CD4-positive, alpha-beta T cell treated with Interleukin-6 for 4 hours (primary cell): ENCODE data around the gene RPS6KA2.

Experiments used
- DNase-seq: peaks from one replicate; pipeline ENCODE4 v3.0.0-alpha.2; 2020; ENCODE audit warnings: mixed read lengths

Gene RPS6KA2

DNA sequence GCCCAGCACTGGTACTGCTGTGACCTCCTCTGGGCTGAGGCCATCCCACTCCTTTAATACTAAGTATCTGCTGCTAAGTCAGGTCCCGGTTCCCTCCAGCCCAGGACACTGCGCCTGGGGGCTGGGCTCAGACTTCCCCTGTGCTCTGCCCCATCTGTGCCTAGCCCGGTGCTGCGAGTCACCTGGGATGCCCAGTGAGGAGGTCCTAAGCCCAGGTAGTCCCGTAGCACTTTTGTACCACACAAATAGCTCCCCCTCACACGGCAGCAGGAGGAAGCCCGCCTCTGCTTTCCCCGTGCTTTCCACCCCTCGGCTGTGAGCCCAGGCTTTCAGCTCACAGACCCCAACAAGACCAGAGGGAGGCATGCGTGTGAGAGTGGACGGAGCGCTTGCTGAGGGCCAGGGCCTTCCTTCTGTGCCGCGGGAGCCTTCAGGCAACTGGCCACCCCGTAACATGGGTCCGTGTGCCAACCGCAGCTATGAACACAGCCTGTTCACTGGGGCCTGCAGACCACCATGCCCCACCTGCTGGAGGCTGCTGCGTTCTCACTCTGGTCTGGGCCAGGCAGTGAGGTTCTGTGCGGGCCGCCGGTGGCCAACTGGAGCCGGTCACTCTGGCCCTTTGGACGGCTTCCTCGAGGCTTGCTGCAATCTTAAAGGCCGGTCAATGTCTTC lies 164.5 kb downstream of the RPS6KA2 start:
- no peak for DNase-seq

- no peak for DNase-seq
These were observed 165.1 kb downstream of the RPS6KA2 start for GRCh38 chr6:166461821-166462460.

DNA sequence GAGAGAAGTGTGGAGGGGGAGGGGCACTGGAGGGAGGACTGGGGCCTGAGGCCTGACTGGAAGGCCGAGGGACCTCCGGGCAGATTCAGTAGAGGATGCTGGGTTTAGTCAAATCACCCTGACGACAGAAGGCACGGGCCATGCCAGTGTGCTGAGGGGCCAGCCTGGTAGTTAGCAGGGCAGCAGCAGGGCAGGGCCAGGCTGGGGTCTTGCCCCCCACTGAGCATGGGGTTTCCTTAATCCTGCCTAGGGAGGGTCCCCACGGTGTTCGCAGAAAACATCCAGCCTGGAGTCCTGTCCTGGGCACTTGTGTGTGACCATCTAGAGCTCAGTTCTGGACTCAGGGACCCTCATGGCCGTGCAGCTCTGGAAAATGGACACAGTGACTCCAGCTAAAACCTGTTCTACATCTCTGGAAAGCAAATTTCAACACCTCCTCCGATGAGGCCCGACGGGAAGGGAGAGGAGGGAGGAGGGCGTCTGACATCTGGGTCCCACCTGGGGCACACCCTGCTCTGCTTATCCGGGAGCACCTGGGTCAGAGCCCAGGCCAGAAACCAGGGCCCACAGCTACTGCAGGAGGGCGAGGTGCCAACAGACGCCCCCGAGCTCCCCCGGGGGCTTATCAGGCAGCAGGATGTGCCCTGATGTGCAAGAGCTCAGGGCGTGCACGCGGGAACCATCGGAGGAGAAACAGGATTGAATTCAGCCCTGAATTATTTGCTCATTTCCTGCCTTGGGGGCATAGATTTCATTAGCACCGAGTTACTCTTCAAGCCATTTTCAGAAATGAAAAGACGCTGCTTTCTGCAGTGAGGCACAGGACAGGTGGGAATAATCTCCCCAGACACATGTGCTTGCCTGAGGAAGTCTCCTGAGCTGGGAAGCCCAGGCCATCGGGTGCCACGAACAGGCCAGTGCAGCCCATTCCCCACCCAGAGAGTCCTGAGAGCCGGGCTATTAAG lies 166.3 kb downstream of the RPS6KA2 start:
- DNase-seq = no peak

DNA sequence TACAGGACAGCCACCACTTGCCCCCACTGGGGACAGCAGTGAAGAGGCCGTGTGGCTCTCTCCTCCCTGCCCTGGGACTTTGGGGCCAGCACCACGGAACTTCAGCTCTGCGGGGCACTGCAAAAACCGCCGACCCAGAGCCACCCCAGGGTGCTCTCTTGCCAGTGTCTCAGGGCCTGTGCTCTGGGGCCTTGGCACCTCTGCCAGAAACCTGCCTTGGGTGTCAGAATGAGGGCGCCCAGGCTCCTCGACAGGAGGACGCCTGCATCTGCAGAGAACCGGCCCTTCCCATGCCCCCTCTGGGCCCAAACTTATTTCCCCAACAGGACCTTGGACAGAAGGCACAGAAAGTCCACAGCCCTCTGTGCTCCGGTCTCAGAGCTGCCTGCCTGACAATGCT lies 167.1 kb downstream of the RPS6KA2 start:
- DNase-seq = no peak

DNA sequence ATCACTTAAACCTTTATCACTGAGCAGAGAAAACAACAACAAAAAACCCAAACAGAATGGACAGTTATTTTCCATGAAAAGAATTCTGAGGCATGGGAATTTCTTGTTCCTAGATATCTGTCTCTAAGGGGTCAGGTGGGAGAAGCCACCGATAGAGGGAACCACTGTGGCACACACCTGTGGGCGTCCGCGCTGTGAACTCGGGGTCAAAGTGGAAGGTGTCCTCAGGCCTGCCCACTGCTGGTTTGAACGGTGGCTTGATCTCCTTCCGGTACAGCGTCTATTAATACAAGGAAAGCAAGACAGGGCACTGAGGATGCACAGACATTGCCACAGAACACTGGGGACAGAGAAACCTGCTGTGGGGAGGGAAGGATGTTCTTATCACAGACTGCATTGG lies 167.8 kb downstream of the RPS6KA2 start:
- no peak for DNase-seq

DNA sequence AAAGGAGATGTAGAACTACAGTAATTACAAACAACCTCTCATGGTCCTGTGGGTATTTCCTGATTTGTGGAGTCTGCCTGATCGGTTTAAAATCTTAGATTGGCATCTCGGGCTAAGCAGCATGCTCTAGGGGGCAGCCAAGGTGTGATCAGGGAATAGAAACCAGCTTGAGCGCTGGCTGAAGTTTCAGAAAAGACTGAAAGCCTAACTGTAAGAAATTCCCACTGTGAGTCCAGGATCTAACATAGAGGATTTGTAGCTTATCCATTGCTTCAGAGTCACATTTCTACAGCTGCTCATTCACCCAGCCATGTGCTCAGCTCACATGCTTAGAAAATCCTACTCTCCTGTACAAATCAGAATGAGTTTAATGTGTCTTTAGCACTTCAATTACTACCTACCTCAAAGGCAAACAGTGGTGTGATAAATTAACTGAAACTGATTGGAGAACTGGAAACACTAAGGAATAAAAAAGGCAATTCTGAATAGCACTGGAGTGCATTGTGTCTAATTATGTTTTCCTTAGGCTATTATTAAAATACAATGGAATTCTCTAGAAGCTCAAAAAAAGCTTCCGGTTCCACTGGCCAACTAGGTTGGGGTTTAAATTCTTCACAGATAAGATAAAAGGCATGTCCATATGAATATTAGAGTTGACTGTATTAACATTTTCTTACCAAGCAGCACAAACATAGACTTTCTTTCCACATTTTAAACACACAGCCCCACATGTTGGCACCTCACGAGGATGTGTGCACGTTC lies 170.5 kb downstream of the RPS6KA2 start:
- DNase-seq = peak; percentile 60

DNA sequence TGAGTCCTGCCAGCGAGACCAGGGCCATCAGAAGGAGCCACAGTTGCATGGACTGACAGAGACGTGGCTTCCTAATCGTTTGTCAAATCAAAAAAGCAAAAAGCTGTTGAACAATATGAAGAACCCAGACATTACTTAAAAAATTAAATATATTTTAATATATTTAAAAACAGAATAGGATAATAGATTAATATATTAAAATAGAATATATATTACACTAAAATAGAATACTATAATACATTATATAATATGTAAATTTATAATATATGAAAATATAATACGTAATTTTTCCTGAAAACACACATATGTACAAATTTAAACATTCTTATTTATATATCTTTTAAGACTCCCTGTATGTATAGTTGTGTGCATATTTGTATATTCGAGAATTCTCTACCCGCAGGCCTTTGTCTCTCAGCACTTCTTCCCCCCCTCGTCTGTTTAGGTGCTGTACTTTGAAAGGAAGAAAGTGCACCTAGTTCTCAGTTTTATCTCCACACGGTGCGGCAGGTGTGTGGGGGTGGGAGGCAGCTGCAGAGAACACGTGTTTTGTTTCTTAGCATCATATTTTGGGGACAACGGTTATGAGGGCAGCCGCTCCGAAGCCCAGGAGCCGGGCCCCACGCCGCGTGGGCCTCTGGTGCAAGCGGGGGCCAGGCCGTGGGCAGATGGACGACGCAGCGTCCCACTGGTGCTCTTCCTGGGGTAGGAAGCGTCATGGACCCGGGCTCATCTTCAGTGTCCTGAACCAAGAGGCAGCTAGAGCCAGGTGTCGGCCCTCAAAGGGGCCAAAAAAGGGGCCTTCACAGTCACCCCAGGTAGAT lies 172.1 kb downstream of the RPS6KA2 start:
- DNase-seq = no peak

DNA sequence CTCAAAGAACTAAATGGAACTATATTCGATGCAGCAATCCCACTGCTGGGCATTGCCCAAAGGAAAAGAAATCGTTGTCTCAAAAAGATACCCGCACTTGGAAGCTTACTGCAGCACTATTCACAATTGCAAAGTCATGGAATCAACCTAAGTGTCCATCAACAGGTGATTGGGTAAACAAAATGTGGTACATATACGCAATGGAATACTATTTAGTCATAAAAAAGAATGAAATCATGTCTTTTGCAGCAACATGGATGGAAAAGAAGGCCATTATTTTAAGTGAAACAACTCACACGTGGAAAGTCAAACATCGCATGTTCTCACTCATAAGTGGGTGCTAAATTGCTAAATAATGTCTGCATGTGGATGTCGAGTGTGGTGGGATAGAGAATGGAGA lies 173.4 kb downstream of the RPS6KA2 start:
- no peak for DNase-seq

GRCh38 chr6:166450167-166450873 lies 176.7 kb downstream of the RPS6KA2 start:
- DNase-seq = no peak

DNA sequence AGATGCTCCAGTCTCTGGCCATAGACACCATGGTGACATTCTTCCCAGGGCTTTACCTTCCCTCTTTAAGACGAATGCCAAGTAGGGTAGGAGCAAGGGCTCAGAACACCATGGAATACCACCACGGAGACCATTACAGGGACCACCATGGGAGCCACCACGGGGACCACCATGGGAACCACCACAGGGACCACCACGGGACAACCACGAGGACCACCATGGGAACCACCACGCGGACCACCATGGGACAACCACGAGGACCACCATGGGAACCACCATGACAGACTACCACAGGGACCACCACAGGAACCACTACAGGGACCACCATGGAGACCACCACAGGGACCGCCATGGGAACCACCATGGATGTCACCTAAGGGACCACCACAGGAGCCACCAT lies 177.4 kb downstream of the RPS6KA2 start:
- DNase-seq = no peak

GRCh38 chr6:166449036-166449435 lies 178.0 kb downstream of the RPS6KA2 start:
- DNase-seq = no peak

DNA sequence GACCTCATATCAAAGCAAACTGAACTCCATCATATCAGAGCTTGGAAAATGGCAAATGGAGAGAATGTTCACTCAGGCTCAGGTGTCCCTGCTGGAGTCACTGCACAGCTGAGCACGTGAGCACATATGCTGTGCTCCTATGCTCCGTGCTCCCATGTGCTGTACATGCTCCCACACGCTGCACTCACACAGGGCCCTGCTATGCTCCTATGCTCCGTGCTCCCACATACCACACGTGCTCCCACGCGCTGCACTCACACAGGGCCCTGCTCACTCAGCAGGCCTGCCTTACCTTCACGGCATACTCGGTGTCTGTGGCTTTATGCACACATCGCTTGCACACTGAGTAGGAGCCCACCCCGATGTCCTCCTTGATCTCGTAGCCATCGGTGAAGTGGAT lies 178.6 kb downstream of the RPS6KA2 start:
- DNase-seq = no peak

DNA sequence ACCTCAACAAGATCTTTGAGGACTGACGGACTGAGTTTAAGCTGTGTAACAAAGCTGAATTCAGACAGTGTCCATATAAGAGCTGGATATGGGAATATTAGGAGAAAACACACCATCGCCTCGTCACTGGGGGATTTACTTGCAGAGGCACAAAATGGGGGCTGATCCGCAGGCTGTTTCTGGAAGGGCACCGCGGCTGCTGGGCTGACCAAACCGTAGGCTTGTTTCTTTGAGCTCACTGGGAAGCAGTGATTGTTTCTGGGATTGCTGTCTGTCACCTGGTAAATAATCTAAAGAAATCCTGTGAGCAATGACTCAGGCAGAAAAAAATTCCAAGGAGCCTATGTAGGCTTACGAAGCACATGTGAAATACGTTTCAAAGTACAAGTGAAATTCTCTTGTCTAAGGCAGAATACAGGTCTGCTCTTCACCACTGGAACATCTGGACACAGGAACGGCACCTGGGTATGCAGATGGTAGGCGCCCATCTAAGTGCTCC lies 180.4 kb downstream of the RPS6KA2 start:
- no peak for DNase-seq

DNA sequence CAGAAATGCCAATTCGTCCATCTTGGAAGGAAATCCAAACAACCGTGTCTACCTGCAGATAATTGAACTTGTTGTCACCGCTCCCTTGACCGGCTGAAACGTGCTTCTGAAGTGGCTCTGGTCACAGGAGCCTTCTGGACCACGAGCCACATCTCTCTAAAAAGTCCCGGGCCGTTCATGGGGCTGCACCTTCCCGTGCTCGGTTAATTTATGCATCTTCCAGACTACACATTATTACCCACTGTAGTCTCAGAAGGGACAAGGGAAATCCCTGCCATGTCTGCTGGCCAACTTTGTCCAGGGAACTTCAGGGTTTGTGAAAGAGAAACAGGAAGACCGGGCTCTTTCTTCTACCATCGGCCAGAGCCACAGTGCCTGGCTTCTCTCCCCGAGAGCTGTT lies 180.9 kb downstream of the RPS6KA2 start:
- no peak for DNase-seq

- DNase-seq = no peak
These were observed 182.6 kb downstream of the RPS6KA2 start for GRCh38 chr6:166444446-166444845.

GRCh38 chr6:166443166-166443565 lies 183.9 kb downstream of the RPS6KA2 start:
- no peak for DNase-seq

GRCh38 chr6:166442131-166442685 lies 184.8 kb downstream of the RPS6KA2 start:
- no peak for DNase-seq

DNA sequence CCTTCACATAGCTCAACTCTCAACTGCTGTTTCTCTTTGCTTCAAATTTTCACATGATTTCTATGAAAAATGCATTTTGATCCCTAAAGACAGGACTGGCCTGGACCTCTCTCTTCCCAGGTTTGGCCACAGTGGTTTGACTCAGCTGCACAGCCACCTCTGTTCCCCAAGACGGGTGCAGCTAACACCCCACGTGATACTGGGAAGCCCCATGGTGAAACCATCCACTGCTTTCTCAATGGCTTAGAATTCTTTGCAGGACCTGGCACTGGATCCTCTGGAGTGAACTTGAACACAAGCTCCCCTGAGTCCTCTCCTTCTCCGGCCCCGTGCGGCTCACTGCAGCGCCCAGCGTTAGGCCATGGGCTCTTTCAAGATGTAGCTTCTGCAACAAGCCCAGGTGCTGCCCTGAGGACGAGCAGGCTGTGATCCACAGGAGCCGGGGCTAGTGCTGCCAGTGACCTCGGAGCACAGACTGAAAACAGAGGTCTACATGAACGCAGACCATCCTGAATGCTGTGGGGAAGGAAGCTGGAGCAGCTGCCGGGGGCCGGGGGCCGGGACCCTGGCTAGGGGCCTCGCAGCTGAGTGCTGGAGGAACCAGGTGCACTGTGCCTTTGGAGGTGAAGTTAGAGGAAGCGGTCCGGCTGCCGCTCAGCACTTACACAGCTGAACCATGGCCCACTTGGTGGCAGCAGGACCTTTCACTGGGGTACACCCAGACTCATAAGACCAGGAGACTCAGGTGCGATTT lies 185.5 kb downstream of the RPS6KA2 start:
- DNase-seq = peak; percentile 21

DNA sequence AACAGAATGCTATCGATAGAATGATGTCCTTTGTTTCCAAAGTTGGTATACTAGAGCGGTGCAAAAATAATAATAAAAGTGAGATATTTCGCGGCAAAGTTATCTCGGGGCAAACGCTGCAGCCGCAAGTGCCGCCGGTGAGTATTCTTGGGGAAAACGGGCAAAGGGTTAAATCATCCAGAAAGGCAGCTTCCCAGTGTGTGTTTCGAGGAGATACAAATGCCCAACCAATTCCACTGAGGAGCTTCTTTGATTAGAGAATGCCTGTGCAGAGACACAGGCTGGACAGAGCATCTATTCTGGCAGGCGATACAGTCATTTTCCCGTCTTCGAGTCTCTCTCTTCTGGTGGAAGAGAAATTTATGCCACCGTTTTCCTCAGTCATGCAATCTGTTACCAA lies 186.3 kb downstream of the RPS6KA2 start:
- DNase-seq = no peak

GRCh38 chr6:166440106-166440505 lies 186.9 kb downstream of the RPS6KA2 start:
- DNase-seq = no peak
